SU-DHL-6 (cell line): ENCODE data around the gene MC1R.

ENCODE experiments used
- EZH2phosphoT487 ChIP-seq: fragments of 200-600 bp; sonication (generic), shearing (Covaris generic); conservative IDR thresholded peaks from 2 replicates; pipeline ENCODE4 v1.6.1; 2018; ENCODE audit warnings: mild to moderate bottlenecking, antibody characterized with exemption, low read length, moderate library complexity, mixed read lengths
- TF ChIP-seq, protein P1 (sequence below): fragments of 200-600 bp; sonication (generic); IDR thresholded peaks from one replicate; pipeline ENCODE4 v1.5.1; 2017; ENCODE audit warnings: antibody characterized with exemption, mild to moderate bottlenecking, low read length, moderate library complexity; ENCODE audit not compliant: insufficient read depth, poor library complexity, severe bottlenecking

DNA sequence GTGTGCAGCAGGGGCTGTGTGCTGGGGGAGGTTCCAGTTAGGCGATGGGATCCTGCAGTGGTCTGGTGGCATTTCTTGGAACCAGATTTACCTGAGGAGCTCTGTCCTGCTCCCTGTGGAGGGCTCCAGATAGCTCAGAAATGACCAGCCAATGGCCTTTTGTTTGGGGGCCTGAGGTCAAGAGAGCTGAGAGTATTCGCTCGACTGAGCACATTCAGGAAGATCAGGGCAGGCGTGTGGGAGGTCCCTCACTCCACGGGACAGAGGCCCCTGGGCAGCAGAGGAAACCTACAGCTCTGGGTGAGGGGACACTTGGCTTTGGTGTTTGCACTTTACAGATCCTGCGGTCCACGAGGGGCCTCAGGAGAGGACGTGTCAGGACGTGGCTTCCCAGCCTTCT is 48.1 kb downstream of the MC1R start:
- TF ChIP-seq, protein P1, sequence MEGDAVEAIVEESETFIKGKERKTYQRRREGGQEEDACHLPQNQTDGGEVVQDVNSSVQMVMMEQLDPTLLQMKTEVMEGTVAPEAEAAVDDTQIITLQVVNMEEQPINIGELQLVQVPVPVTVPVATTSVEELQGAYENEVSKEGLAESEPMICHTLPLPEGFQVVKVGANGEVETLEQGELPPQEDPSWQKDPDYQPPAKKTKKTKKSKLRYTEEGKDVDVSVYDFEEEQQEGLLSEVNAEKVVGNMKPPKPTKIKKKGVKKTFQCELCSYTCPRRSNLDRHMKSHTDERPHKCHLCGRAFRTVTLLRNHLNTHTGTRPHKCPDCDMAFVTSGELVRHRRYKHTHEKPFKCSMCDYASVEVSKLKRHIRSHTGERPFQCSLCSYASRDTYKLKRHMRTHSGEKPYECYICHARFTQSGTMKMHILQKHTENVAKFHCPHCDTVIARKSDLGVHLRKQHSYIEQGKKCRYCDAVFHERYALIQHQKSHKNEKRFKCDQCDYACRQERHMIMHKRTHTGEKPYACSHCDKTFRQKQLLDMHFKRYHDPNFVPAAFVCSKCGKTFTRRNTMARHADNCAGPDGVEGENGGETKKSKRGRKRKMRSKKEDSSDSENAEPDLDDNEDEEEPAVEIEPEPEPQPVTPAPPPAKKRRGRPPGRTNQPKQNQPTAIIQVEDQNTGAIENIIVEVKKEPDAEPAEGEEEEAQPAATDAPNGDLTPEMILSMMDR, result no peak
- no peak for TF ChIP-seq EZH2phosphoT487
